DMS 273 (cell line): Measurements from ENCODE around the gene NDUFS6.
A peak's percentile ranks its signal among the peaks of the same experiment; 100 is the strongest.

Source experiments
- DNase-seq: peaks from one replicate; lab custom pipeline; 2025; ENCODE audit not compliant: unreplicated experiment; lab: John Stamatoyannopoulos, UW

Gene NDUFS6

GRCh38 chr5:1801222-1801966, at the start of gene NDUFS6:
Gene NDUFS6, plus strand, starts transcription at chr5:1801407. Its CDS starts 11 bp downstream, at chr5:1801418.
- peak; percentile 84 for DNase-seq

- DNase-seq = no peak
These were observed 49.1 kb upstream of the NDUFS6 start for GRCh38 chr5:1751864-1752822.

DNA sequence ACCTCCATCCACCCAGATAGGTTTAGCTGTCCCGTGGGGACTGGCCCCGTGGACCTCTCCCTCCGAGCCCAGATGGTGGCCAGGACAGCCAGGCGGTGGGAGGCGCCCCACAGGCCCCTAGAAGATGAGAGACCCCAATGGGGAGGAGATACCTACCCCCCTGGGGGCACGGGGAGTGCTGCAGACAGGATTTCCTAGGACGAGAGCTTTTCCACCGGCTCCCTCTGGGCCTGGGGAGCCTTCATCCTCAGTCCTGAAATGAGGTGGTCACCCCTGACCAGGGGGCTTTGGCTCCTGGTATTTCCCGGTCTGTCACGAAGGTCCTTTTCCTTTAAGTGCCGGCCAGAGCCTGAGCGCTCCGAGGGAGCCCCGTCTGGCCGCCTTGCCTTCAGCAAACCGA, 48.3 kb upstream of the NDUFS6 start:
- DNase-seq = no peak

DNA sequence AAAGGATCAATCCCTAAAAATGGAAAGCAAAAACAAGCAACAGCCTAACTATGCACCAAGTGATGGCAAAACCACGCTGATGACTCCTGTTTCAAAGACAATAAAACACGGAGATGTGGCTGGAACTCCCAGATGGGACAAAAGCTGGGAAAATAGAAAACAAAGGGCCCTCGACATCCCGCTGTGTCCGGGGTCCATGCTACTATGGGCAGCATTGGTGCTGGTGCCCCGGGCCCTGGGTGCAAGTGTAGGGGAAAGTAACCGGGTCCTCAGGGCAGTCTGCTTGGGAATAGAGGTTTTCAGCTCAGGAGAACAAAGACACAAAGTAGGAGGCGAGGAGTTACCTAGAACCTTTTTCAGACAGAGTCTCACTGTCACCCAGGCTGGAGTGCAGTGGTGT, 47.7 kb upstream of the NDUFS6 start:
- DNase-seq = no peak

DNA sequence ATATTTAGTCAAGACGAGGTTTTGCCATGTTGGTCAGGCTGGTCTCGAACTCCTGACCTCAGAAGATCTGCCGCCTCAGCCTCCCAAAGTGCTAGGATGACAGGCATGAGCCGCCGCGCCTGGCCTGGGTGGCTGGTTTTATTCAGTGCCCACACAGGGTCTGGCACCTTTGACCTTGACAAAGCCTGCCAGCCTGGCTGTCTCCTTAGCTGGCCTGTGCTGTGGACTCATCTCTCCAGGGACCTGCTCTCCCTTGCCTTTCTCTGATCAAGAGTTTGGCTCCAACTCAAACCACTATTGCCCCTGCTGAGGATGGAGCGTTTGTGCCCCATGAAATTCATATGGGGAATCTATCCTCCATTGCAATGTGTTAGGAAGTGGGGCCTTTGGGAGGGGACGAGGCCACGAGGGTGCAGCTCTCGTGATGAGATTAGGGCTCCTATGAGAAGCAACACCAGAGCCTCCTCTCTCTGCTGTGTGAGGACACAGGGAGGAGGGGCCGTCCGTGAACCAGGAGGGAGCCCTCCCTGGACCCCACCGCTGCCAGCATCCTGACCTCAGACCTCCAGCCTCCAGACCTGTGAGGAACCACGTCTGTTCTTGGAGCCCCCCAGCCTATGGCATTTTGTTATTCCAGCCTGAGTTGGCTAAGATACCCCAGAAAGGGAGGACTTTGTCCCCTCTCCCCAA, 46.5 kb upstream of the NDUFS6 start:
- DNase-seq = no peak

DNA sequence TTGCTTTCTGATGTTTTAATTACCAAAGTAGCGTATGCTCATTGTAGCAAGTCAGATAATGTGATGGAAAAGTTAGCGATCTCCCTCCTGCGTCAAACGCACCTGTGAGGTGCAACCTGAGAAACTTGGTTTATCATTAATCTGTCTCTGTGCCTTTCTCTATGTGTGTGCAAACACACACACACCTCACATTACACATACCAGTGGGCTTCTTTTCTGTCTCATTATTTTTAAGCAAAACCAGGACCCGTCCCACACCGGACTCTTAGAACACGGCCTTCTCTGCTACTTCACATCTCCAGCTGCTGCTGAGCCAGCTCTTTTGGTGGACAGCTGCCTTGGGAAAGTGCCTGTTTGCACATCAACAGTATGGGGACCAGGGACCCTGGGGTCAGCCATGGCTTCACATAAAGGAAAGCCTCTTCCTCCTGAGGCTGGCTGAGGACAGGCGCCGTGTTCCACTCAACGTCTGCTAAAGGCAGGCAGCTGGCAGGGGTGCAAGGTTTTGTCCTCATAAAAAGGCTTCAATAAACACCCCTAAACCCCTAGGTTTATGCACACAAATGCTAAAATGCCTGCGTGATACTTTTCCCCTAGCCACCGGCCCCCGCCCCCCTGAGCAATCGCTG, 45.8 kb upstream of the NDUFS6 start:
- no peak for DNase-seq

- DNase-seq = no peak
These were observed 44.7 kb upstream of the NDUFS6 start for GRCh38 chr5:1756481-1756880.

GRCh38 chr5:1757511-1757910, 43.7 kb upstream of the NDUFS6 start:
- DNase-seq = no peak

DNA sequence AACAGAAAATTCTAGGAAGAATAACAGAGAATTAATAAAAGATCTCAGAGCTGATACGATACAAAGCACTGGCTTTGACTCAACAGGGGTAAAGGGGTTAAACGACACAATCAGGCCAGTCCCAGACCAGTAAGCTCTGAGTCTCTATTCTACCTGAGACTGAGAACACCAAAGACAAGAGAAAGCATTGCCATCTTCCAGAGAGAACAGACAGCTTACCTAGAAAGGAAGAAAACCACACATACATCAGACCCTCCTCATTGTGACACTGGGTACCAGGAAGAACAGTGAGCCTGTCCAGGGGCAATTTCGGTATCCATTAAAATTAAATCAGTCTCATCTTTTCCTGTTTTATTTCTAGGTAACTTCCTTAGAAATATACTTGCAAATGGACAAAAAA, 42.6 kb upstream of the NDUFS6 start:
- DNase-seq = no peak

- no peak for DNase-seq
These were observed 41.7 kb upstream of the NDUFS6 start for GRCh38 chr5:1759378-1759970.

- DNase-seq = no peak
These were observed 41.0 kb upstream of the NDUFS6 start for GRCh38 chr5:1760231-1760630.

DNA sequence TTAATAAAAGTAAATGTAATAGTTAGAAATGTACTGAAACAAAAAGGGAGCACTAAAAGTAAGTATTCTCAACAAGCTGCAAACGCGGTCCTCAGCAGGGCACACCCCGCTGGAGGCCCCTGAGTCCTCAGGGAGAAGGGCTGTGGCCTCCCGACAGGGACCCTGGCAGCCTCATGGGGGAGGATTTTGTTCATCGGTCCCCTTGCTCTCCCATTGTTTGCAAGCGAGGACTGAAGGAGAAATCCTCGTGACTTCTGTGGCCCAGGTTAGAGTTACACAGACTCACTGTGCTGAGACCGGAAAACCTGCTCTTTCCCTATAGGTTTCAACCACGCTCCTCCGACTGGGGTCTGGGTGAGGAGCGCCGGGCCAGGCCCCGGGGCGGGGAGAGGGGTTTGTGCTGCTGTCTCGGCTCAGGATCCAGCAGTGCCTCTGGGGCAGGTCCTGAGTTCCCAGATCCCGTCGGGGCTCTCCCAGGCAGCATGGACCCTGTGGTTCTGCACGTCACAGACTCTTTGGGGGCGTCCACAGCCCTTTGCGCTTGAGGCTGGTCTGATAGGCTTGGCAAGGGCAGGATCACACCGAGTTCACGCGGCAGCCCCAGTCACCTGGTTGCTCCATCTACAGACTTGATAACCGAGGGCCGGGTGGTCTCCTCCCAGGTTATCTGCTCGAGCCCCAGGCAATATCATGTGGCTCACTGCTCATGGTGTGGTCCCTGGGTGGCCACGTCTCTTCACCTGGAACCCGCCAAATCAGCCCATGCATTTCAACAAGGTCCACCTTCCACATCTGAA, 40.4 kb upstream of the NDUFS6 start:
- DNase-seq = no peak

DNA sequence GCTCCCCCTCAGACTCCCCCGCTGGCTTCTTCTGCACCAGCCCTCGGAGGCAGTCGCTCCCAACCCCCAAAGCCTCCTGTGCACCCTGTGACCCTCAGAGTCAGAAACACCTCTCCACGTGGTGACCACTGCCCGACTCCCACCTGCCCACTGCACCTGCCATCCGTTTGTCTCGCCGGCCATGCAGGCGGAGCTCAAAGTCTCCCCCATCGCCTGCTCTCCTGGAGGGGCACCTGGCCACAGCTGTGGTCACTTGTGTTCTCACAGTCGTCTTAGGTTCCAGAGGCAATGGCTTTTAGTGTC, 39.8 kb upstream of the NDUFS6 start:
- DNase-seq = no peak

GRCh38 chr5:1762121-1762882, 38.9 kb upstream of the NDUFS6 start:
- DNase-seq = peak; percentile 23

DNA sequence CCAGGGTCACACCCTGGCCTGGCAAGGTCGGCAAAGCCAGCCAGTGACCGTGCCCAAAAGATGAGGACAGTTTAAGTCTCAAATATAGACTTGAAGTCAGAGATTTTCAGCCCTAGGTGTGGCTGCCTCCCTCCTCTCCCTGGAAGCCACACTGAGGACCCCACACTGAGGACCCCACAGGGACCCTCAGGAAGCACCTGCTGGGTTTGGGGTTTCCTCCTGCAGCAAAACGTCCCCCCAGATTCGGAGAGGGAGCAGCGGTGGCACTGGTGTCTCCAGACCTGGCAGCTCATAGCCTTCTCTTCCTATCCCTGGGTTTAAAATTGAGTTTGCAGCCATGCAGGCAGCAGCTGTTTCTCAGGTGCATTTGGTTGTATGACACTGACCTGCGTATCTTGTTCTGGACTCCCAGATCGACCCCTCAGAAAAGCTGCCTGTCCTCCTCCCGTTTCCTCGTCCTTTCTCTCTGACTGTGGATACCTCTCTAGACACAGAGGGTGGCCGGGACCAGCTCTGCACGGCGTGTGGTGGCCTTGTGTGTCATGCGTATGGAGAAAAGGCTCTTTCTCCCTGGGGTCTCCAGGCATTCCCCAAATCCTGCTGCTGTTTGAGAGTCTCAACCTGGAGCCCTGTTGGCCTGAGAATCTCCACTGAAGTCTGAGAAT, 38.2 kb upstream of the NDUFS6 start:
- DNase-seq = no peak

GRCh38 chr5:1763548-1763911, 37.7 kb upstream of the NDUFS6 start:
- peak; percentile 50 for DNase-seq

DNA sequence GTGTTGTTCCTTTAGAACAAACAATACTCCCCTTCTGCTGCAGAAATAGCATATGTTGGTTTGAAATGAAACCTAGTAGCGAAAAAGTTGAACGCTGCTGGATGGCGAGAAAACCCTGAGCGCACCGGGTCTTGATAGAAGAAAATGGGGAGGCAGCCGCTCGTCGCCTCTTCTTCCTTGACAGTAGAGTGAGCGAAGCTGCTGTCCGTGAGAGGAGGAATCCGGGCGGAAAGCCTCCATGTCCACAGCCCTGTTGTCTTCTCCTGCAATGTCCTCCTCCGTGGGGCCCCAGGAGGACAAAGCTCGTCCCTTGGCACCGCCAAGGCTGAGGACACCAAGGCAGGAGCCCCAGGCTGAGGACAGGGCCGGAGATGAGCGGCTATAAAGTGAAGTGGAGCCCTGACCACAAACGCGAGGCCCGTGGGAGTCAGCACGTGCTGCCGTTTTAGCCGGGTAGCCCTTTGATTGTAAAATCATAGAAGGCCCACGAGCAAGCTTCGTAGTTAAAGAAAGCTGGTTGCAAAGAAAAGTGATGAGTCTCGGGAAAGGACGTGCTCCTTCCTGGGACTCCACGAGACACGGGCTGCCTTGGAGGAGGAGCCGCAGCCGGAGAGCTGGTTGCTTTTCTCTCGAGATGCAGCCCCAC, 37.1 kb upstream of the NDUFS6 start:
- DNase-seq = no peak

- DNase-seq = no peak
These were observed 36.6 kb upstream of the NDUFS6 start for GRCh38 chr5:1764606-1764960.
